HG03280 (cell line): ENCODE data around the gene ZDHHC20.

Experiments
- ATAC-seq: cut with Tn5 transposase; IDR thresholded peaks from one replicate; pipeline ENCODE4 v1.9.1; 2021; ENCODE audit warnings: mild to moderate bottlenecking, moderate library complexity; ENCODE audit not compliant: unreplicated experiment

The ZDHHC20 gene

GRCh38 chr13:21362741-21363140 is 96.4 kb downstream of the ZDHHC20 start:
- ATAC-seq, result no peak

DNA sequence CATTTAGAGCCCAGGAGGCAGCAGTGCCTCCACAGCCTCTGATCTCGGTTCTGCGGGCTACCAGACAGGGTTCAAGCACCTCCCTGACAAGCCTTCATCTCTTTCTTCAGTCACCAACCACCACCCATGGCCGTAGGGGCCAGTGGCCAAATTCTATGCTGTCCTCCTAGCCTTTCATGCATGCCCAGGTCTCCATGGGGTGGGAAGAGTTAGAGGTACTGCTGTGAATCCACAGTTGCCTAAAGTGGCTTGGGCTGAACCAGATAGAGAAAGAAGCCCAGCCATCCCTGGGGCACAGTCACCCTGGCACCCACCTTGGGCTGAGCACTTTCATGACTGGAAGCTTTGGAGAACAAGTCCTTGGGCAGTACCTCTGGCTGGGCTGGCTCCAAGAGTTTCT is 97.4 kb downstream of the ZDHHC20 start:
- no peak for ATAC-seq

DNA sequence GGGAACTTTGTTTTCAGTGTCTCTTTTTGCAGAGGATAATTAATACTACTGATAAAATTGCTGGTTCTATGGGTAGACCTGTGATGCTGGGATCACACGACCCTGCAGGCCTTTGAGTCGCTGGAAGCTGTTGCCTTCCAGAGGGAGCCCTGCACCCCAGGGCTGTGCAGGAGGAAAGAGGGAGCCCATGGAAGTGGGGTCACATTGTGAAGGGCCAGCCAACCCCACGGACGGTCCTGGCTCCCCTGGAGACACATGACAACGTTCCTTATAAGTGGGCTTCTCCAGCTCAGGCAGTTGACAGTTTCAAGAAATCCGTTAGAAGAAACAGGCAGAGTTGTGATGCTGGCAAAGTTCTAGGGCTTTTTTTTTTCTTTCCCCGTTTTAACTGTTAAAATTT is 98.0 kb downstream of the ZDHHC20 start:
- no peak for ATAC-seq

DNA sequence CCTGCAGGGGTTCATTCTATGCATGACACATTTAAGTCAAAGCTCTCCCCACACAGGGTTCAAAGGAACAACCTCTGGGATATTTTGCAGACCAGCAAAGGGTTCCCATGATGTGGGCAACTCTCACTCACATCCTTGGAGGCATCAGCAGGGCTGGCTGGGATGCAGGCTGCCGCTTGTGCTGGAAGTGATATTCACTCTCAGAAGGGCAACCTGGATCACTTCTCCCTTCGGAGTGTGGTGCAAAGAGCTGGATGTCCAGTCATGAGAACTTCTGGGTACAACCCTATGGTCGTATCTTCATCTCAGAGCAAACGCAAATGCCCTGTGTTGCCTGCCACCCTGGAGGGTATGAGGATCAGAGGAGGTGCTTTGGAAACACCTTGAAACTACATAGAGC is 98.6 kb downstream of the ZDHHC20 start:
- no peak for ATAC-seq

DNA sequence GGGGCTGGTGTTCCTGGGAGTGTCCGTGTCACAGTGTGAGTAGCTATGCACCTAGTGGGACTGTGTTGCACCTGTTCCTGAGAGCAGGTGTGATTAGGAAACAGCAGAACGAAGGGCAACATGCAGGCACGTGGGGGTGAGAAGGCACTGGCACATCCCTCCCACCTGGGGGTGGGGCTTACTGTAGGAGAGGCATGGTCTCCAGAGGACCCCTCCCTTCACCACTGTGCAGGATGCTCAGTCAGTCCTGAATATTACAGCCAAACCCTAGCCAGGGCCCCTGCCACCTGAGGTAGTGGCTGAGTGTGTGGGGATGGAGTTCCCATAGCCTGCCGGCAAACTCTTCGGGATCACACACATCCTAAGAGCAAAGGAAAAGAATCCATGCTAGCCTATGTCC is 99.2 kb downstream of the ZDHHC20 start:
- no peak for ATAC-seq

DNA sequence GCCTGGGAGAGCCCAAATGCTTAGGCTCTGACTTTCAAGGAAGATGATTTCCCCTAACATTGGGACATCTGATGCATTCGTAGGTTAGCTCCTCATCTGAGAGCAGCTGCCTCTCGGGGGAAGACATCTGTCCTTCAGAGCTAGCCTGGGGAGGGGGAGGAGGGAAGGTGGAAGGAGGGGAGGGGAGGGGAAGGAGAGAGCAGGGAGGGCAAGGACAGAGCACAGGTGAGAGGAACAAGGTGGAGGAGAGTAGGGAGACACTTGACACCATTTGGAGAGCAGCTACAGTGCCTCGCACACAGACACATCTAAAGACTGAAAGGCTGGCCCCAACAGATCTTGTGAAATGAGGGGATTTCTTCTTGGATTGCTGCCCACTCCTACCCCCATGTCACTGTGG is 103.8 kb downstream of the ZDHHC20 start:
- ATAC-seq, result no peak

- ATAC-seq, result no peak
Observed at GRCh38 chr13:21354721-21355120, 104.4 kb downstream of the ZDHHC20 start.

- no peak for ATAC-seq
Observed at GRCh38 chr13:21348488-21349120, 110.5 kb downstream of the ZDHHC20 start.

DNA sequence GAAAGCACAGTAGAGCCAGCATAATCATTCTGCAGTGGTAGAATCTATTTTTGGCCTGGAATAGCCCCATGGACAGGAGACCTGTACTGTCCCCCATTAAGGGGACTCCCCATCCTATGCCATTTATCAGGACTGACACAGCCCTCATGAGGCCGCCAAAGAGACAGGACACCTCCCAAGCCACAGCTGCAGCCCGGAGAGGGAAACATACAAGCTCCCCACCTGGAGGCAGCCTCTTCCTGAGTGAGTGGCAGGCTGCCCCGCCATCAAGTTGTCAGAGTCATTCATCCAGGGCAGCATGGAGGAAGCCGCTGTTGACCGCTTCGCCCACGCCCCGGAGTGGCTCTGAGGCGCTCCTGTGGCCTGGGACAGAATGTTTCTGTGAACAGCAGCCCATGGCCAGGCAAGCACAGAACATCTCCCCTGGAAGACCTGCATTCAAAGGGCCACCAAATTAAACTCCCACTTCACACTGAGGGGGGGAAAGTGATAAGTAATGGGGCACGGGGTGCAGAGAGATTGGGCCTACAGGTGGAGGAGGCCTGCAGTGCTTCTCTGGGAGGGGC is 111.3 kb downstream of the ZDHHC20 start:
- no peak for ATAC-seq

DNA sequence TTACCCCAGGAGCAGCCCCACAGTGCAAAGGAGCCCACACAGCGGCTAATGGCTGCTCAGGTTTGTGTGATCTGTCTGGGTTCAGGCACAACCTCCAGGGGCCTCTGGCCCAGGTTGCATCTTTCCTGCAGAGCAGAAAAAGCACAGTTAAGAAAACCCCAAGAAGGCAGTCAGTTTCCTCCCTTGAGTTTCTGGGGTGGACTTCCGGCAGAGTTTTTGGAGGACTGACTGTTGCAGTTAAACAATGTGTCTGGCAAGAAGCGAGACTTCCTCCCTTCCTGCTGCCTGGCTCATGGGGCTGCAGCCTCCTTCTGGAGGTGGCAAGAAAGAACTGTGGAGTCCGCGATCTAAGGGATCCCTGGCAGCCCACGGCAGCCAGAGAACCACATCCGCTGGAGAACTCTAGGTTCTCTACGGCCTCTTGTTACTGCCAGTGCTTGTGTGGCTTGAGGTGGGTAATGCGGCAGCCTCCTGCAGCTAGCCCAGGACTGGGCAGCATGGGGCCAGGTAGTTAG is 114.4 kb downstream of the ZDHHC20 start:
- peak; percentile 46 for ATAC-seq

GRCh38 chr13:21343659-21344058 is 115.4 kb downstream of the ZDHHC20 start:
- no peak for ATAC-seq

DNA sequence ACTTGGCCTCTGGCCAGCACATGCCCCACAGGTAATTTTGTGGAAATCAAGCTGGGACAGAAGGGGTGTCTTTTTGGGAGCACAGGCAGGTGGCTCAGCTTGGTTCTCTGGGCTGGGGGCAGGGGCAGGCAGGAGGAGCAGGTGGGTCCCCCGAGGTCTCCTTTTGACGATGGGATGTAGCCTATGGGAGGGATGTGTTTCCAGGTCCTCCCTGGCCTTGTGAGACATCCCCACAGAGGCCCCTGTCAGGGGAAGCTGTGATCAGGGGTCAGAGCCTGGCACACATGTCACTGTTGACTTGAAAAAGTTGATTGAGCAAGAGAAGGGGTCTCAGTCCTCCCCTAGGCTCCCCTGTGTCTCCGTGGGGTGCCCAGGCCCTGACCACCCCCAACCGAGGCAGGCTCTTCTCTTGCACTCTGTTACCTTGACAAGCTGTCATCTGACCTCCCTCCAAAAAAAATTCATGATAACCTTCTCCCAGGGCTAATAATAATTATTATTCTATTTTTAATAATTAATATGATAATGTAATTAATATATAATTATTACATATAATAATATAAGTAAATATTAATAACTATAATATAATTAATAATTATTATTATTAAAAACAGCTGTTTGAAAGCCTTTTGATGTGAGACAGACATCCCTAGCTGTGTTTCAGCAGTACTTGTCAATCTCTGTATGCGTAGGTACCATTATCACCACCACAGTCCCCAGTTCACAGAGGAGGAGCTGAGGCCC is 116.2 kb downstream of the ZDHHC20 start:
- no peak for ATAC-seq

GRCh38 chr13:21341637-21342422 is 117.3 kb downstream of the ZDHHC20 start:
- ATAC-seq, result no peak

DNA sequence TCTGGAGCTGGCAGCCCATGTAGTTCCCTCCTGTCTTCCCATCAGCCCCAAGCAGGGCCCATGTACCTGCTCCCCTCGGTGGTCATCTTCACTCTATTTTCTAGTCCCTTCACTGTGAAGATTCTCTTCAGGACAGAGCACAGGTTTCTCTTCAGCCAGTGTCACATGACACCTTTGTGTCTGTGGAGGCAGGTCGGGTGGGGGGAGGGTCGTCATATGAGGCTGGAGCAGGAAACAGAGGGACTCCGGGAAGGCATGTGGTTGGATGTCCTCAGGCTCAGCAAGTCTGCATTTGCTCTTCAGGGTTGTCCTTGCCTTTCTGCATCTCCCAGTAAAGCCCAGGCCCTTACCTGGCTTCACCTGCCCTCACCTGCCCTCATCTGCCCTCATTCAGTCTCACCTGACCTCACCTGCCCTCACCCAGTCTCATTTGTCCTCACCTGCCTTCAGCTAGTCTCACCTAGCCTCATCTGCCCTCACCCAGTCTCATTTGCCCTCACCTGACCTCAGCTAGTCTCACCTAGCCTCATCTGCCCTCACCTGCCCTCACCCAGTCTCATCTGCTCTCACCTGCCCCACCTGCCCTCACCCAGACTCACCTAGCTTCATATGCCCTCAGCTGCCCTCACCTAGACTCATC is 120.3 kb downstream of the ZDHHC20 start:
- ATAC-seq, result no peak

DNA sequence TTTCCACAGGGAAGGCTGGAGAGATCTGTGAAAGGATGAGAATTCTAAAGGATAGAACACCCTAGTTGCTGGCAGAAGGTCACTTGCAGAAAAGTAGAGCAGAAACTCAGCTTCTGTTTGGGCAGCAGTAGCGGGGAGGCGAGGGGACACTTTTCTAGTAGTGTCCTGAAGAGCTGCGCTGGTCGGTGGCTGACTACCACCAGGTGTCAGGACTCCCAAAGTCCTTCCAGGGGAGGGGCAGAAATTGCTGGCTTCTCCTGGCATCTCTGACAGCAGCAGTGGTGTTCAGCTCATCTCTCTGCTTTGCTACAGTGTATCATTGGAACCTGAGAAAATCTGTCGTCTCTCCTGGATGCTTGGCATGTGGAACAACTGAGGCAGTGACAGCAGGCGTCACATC is 120.9 kb downstream of the ZDHHC20 start:
- ATAC-seq, result no peak

DNA sequence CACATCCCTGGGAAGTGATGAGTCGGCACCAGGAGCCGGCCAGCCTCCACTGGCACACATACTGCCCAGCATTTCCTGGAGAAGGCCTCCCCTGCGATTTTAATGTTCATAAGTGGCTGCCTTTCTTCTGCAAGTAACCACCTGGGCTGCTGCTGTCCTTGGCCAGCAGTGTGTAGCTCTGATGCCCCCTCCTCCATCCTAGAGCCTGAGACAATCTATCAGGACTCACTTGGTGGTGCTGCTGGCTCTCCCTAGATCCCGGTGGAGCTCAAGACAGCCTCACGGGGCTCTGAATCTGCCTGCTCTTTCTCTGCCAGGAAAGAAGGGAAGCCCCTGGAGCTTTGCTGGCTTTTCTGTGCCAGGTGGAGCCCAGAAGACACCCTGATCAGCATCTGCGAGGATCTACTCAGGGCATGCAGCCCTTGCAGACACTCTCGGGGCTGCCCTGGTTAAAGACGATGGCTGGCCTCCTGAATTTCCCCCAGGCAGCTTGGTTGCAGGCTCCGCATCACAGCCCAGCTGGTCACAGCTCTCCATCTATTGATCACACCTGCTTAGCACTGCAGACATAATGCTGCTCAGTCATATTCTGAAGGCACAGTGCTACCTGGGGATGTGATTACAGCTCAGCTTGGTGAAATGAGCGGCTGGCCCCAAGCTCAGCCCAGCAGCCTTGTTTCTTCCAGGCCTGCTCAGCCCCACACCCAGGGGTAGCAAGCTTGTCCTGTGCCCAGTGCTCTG is 122.3 kb downstream of the ZDHHC20 start:
- ATAC-seq, result no peak

GRCh38 chr13:21333186-21333585 is 125.9 kb downstream of the ZDHHC20 start:
- ATAC-seq, result no peak

GRCh38 chr13:21330126-21330861 is 128.8 kb downstream of the ZDHHC20 start:
- ATAC-seq, result peak; percentile 58

DNA sequence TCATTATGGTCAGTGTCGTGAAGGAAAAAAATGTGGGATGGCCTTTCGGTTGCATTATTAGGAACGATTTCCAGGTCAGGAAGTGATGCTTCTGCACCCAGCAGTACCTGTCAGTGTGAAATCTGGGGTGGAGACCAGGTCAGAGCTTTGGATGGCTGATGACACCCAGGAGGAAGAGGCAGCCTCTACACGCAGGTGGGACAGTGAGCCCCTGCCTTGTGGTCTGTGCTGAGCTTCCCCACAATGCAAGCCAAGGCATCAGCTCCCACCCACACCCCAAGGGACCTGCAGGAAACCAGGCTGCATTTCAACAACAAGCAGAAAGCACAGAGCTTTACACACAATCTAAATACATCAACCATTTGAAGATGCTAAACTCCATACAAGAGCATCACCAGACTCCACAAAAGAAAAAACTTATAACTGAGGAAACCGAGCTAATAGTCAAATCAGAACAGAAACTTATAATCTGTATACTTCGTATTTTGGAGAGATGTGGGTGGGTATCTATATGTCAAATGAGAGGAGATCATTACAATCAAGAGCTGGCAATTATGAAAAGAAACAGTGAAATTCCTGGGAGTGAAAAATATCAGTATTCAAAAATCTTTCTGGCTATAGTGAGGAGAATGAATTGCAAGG is 130.1 kb downstream of the ZDHHC20 start:
- ATAC-seq, result no peak
